CD4-positive, alpha-beta T cell (primary cell): ENCODE results near the gene TRAF3IP3. TPM values are rescaled to one million over a fixed set of nuclear protein-coding genes. Genes with fewer than 3 reads are reported as not detected.

Source experiments
- ATAC-seq: fragments of 200-7000 bp; cut with Tn5 transposase; one replicate; pipeline ENCODE4 v1.10.0; 2022; ENCODE audit warnings: mild to moderate bottlenecking; ENCODE audit not compliant: poor library complexity
- CTCF ChIA-PET: fragments of 350-600 bp; sonication (Branson Sonifier 250); formaldehyde crosslinking; loops from one replicate; lab custom pipeline; 2021; ENCODE audit warnings: antibody characterized with exemption, inconsistent platforms; lab: Charles Lee
- POLR2A ChIA-PET: fragments of 350-600 bp; sonication (Branson Sonifier 250); formaldehyde crosslinking; loops from one replicate; lab custom pipeline; 2021; ENCODE audit warnings: antibody characterized with exemption, inconsistent platforms; lab: Charles Lee
- DNase-seq, 14 experiments: peaks; one replicate each; pipeline ENCODE4 v3.0.0-alpha.2; 2013 to 2020; ENCODE audit warnings: mixed read lengths in 2 of 14
- H3K27ac ChIP-seq, 2 donors: one replicate each; pipeline versions ENCODE4 v1.5.1 to v1.7.0; 2013; ENCODE audit warnings: low read length in 2 of 2, low read depth in 1 of 2, mild to moderate bottlenecking in 1 of 2
- H3K27me3 ChIP-seq, 2 experiments: 1 replicate in 1 of 2; 2 replicates in 1 of 2; pipeline versions ENCODE4 v1.6.1 to v1.7.0; 2013; ENCODE audit warnings: low read length in 2 of 2, control low read depth in 1 of 2, mild to moderate bottlenecking in 1 of 2, moderate library complexity in 1 of 2; ENCODE audit not compliant: insufficient read depth in 2 of 2, control insufficient read depth in 1 of 2
- H3K36me3 ChIP-seq: one replicate; pipeline ENCODE4 v1.6.1; 2013; ENCODE audit warnings: low read length, control low read depth; ENCODE audit not compliant: insufficient read depth
- H3K4me1 ChIP-seq: one replicate; pipeline ENCODE4 v1.6.1; 2013; ENCODE audit warnings: low read length, control low read depth; ENCODE audit not compliant: insufficient read depth
- H3K4me3 ChIP-seq: one replicate; pipeline ENCODE4 v1.5.1; 2013; ENCODE audit warnings: mild to moderate bottlenecking, low read length, moderate library complexity
- H3K9me3 ChIP-seq, 2 experiments: 1 replicate in 1 of 2; 2 replicates in 1 of 2; pipeline versions ENCODE4 v1.6.1 to v1.7.0; 2013; ENCODE audit warnings: low read length in 2 of 2, mild to moderate bottlenecking in 2 of 2, control low read depth in 1 of 2, moderate library complexity in 1 of 2; ENCODE audit not compliant: control insufficient read depth in 1 of 2, insufficient read depth in 1 of 2
- H3K27ac Mint-ChIP-seq: one replicate; pipeline ENCODE4 v1.8.0; 2020; ENCODE audit warnings: mixed read lengths
- H3K27me3 Mint-ChIP-seq: one replicate; pipeline ENCODE4 v1.8.0; 2021; ENCODE audit warnings: mixed read lengths
- H3K36me3 Mint-ChIP-seq: one replicate; pipeline ENCODE4 v1.8.0; 2021; ENCODE audit warnings: low read depth, mixed read lengths
- H3K4me1 Mint-ChIP-seq: one replicate; pipeline ENCODE4 v1.8.0; 2021; ENCODE audit warnings: low read depth, mixed read lengths
- H3K4me3 Mint-ChIP-seq: one replicate; pipeline ENCODE4 v1.8.0; 2020; ENCODE audit warnings: mild to moderate bottlenecking, mixed read lengths
- H3K9me3 Mint-ChIP-seq: one replicate; pipeline ENCODE4 v1.8.0; 2020; ENCODE audit warnings: mixed read lengths
- CTCF ChIP-seq: fragments of 200-600 bp; IDR thresholded peaks from one replicate; pipeline ENCODE4 v1.8.0; 2022; ENCODE audit warnings: antibody characterized with exemption, mild to moderate bottlenecking
- intact Hi-C, 2 experiments: fragments of 100-400 bp; cut with DNase I in 1 of 2; cut with micrococcal nuclease in 1 of 2; formaldehyde crosslinking; loops; one replicate each; pipeline versions ENCODE4 v1.15.1 to v1.9.0; 2023 to 2025; cut with DNase I, micrococcal nuclease
- total RNA-seq, 174 experiments: library from RNA in 2 of 174; stranded (reverse) in 2 of 174; gene quantifications; one replicate each; pipeline ENCODE4 v1.2.3 and lab custom pipeline; 2021 to 2026

TRAF3IP3 gene
- total RNA-seq, 2 experiments from 2014 or later, result 279 to 290 TPM

DNA sequence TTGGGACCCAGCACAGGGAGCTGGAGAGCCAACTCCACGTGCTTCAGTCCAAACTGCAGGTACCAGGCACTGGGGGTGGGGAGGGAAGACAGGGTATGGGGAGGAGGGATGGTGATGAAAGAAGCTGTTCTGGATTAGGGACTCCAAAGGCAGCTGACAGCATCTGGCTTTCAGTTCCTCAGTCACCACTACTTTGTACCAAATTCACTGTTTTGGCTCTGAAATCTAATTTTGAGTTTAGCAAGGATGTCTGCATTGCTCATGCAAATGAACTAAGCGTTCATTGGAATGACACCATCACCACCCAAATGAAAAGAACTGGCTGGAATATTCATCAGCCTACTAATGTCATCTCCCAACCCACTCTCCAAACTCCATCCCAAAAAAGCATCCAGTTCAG, 19.8 kb downstream of the TRAF3IP3 start:
- Mint-ChIP-seq H3K4me3 (no peak overlapping the region), H3K27me3 (no peaks in the 10 kb centered on the region), H3K36me3 (peaks cover 37% of the 10 kb centered on the region), H3K9me3 (no peaks in the 10 kb centered on the region), H3K27ac (no peak overlapping the region), H3K4me1 (peaks cover 31% of the 10 kb centered on the region)
- intact Hi-C loops, result no loop called here
- ATAC-seq (no peak), DNase-seq (no peak)
- no peak overlapping the region for H3K4me3 ChIP-seq
- ChIA-PET CTCF (interaction anchor here (1.5 kb wide), 1 partner anchor 52 kb away, joined by 4 read pairs; the partner anchor contains the start of gene UTP25), POLR2A (interaction anchor here (1.0 to 11.3 kb wide), 7 partner anchors 8 to 101 kb away, joined by 3 to 245 read pairs (median 9); partner anchors contain the start of genes C1orf74, G0S2 and TRAF3IP3)
- H3K9me3 ChIP-seq, result no peaks in the 10 kb centered on the region
- H3K4me1 ChIP-seq, result peaks cover 53% of the 10 kb centered on the region
- H3K27me3 ChIP-seq, result no peaks in the 10 kb centered on the region
- H3K27ac ChIP-seq, result peak overlapping the region in 1 of 2 donors; percentile 29
- no peak for TF ChIP-seq CTCF
- H3K36me3 ChIP-seq, result peaks cover 87% of the 10 kb centered on the region

- Mint-ChIP-seq H3K27me3 (no peaks in the 10 kb centered on the region), H3K4me3 (no peak overlapping the region), H3K9me3 (no peaks in the 10 kb centered on the region), H3K4me1 (peaks cover 35% of the 10 kb centered on the region), H3K27ac (peak overlapping the region; percentile 57), H3K36me3 (peaks cover 56% of the 10 kb centered on the region)
- Histone ChIP-seq H3K36me3 (peaks cover 98% of the 10 kb centered on the region), H3K4me3 (no peak overlapping the region), H3K9me3 (no peaks in the 10 kb centered on the region), H3K4me1 (peaks cover 34% of the 10 kb centered on the region), H3K27me3 (no peaks in the 10 kb centered on the region), H3K27ac (no peak overlapping the region)
- ATAC-seq, result no peak
- ChIA-PET POLR2A (interaction anchor here (0.5 to 11.3 kb wide), 4 partner anchors 10 to 551 kb away, joined by 3 to 245 read pairs (median 41); partner anchors contain the start of genes HHAT and TRAF3IP3), CTCF (interaction anchor here (1.2 to 1.4 kb wide), 2 partner anchors 9 to 30 kb away, joined by 3 to 4 read pairs; no protein-coding TSS in a partner anchor)
- intact Hi-C loops, result no loop called here
- no peak for DNase-seq
- TF ChIP-seq CTCF, result no peak
Measured at GRCh38 chr1:209777587-209777986, 21.7 kb downstream of the TRAF3IP3 start.

- peaks cover 59% of the 10 kb centered on the region for H3K36me3 Mint-ChIP-seq
- no peaks in the 10 kb centered on the region for H3K27me3 Mint-ChIP-seq
- Histone ChIP-seq H3K27me3 (no peaks in the 10 kb centered on the region), H3K9me3 (no peaks in the 10 kb centered on the region), H3K36me3 (peaks cover 97% of the 10 kb centered on the region), H3K27ac (no peak overlapping the region), H3K4me3 (no peak overlapping the region), H3K4me1 (peaks cover 33% of the 10 kb centered on the region)
- H3K4me3 Mint-ChIP-seq, result no peak overlapping the region
- no peak for TF ChIP-seq CTCF
- ChIA-PET CTCF (interaction anchor here (1.2 to 1.4 kb wide), 2 partner anchors 9 to 30 kb away, joined by 3 to 4 read pairs; no protein-coding TSS in a partner anchor), POLR2A (interaction anchor here (1.2 to 11.3 kb wide), 2 partner anchors 10 to 29 kb away, joined by 3 to 245 read pairs; no protein-coding TSS in a partner anchor)
- peak overlapping the region; percentile 57 for H3K27ac Mint-ChIP-seq
- no peaks in the 10 kb centered on the region for H3K9me3 Mint-ChIP-seq
- intact Hi-C loops, result no loop called here
- DNase-seq (no peak), ATAC-seq (no peak)
- H3K4me1 Mint-ChIP-seq, result peaks cover 38% of the 10 kb centered on the region
Measured at GRCh38 chr1:209778102-209778501, 22.2 kb downstream of the TRAF3IP3 start.
